GM21447 (cell line): ENCODE data around the gene CLMN.
"Not testable (repeated sequence)": the region's sequence is repeated elsewhere in the genome, so short reads cannot be mapped to it uniquely, and the experiment has no call there.

Source experiments
- ATAC-seq: cut with Tn5 transposase; IDR thresholded peaks from one replicate; pipeline ENCODE4 v1.9.1; 2021; ENCODE audit not compliant: unreplicated experiment

Gene CLMN

DNA sequence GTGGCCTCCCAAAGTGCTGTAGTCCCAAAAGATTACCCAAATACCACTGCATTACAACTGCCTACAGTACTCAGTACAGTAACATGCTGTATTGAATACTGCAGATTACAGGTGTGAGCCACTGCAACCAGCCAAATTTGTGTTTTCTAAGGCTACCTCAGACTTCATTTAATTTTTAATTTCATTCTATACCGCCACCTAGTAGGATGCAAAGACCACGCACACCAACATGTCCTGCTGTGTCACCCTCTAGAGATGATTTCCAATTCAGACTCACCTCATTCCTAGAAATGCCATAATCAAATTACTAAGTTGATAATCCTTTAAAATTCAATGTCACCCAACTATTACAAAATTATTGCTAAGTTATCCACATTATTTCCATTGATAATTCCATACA lies 177.5 kb downstream of the CLMN start:
- ATAC-seq, result no peak

DNA sequence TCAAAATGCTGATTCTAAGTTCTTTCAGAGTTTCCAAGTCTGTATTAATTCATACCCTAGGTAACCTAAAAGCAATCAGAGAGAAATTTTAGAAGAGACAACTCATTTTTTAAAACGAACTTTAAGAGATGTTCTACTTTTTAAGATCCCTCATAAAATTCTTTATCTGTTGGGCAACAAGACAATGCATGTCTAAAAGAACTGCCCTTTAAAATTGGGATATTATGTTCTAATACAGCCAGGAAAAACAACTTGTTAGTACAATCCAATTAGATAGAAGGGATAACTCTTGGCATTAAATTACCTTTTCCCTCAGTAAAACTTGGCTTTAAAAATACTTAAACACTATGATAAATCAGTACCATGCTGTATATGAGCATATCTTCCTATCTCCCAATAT lies 178.0 kb downstream of the CLMN start:
- no peak for ATAC-seq

GRCh38 chr14:95140060-95140858 lies 179.4 kb downstream of the CLMN start:
- no peak for ATAC-seq

DNA sequence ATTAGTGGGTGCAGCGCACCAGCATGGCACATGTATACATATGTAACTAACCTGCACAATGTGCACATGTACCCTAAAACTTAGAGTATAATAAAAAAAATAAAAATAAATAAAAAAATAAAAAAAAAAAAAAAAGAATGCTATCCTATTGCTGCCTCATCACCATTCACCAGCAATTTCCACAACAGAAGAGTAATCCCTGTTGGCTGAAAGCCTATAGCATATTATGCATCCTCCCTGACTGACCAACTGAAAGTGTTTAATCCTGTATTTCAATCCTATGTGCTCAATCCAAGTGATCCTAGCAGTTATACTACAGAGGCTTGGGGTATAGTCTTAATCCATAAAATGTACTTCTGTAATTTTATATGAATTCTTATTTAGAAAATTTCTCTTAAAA lies 180.8 kb downstream of the CLMN start:
- ATAC-seq, result no peak

DNA sequence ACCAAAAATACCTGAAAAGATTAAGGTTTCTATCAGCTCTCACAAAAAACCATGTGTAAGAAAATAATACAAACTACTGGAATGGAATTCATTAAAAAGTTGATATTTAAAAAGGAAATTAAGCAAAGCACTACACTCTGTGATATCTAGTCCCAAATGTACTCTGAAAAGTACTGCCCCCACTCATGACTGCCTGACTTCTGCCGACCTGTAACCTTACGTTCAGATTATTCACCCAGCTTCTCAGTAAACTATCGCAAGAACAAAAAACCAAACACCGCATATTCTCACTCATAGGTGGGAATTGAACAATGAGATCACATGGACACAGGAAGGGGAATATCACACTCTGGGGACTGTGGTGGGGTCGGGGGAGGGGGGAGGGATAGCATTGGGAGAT lies 181.3 kb downstream of the CLMN start:
- ATAC-seq, result not testable (repeated sequence)

DNA sequence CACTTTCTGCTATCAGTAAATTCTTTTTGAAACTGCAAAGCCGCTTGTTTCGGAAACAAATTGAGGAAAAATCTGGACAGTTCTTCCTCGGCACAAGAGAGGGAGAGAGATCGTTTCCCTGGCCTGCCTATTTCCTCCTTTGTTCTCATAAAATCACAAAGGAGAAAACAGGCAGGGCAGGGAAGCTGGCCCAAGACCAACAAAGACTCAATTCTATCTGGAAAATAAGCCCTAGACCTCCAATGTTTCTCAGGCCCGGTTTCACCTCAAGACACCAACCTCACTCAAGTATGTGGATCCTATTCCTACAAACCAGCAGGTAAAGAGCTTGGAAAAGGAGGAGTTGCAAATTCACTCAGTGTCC lies 181.9 kb downstream of the CLMN start:
- ATAC-seq, result no peak

- no peak for ATAC-seq
Measured at GRCh38 chr14:95137164-95137803, 182.4 kb downstream of the CLMN start.

GRCh38 chr14:95136631-95137030 lies 183.1 kb downstream of the CLMN start:
- ATAC-seq, result no peak

- no peak for ATAC-seq
Measured at GRCh38 chr14:95134304-95134933, 185.3 kb downstream of the CLMN start.

DNA sequence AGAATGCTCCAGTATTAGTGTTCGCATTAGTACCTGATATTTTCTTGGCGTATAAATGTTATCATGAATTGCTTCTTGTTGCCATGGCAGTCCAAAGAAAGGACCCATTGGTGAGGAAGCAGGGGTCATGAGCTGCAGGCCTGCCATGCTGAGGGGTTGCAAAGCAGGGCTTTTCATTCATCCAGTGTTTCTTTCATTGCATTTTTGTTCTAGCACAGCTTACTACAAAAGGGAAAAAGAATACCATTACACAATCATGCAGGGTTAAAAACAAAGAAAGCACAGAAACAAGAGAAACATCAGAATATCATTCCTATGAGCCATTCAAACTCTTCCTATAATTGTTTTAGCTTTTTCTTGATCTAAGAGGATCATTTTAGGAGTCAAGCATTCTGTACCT lies 186.4 kb downstream of the CLMN start:
- ATAC-seq, result no peak

DNA sequence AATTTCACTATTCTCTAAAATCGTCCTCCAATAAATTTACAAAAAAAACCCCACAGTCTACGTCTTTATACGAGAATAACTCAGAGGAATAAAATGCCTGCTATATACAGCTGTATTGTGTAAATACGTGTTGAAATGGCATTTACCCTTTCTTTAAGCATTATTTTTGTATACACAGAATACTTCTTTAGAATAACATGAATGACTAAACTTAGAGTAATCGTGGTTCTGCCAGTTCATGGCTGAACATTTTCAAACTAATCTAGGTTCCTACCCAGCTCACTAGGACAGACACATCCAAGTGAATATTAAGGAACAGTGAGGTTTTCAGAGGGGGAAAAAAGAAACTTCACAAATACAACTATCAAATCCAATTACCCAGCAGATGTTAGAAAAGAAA lies 186.9 kb downstream of the CLMN start:
- no peak for ATAC-seq
